SK-N-MC (cell line): ENCODE data around the gene FASLG.
"Not testable (repeated sequence)": the region's sequence is repeated elsewhere in the genome, so short reads cannot be mapped to it uniquely, and the experiment has no call there.

Experiments used
- DNase-seq: peaks from one replicate; pipeline ENCODE4 v3.0.0-alpha.2; 2011; ENCODE audit warnings: low read depth, low spot score
- H3K27ac ChIP-seq: fragments of 200-600 bp; sonication (generic); 2 replicates; pipeline ENCODE4 v1.5.1; 2016; ENCODE audit warnings: mixed run types
- H3K36me3 ChIP-seq: fragments of 200-600 bp; sonication (generic); 2 replicates; pipeline ENCODE4 v1.6.1; 2017; ENCODE audit warnings: antibody characterized with exemption, low read length, mixed read lengths; ENCODE audit not compliant: insufficient read depth
- H3K4me3 ChIP-seq: fragments of 200-600 bp; sonication (generic); 2 replicates; pipeline ENCODE4 v1.5.1; 2016
- H3K9ac ChIP-seq: fragments of 200-600 bp; sonication (generic); 2 replicates; pipeline ENCODE4 v1.8.0; 2017; ENCODE audit warnings: mixed run types, mixed read lengths; ENCODE audit not compliant: insufficient read length
- H3K9me3 ChIP-seq: fragments of 200-600 bp; sonication (generic); 2 replicates; pipeline ENCODE4 v1.6.1; 2017; ENCODE audit warnings: low read depth, mild to moderate bottlenecking, antibody characterized with exemption, low read length, moderate library complexity, mixed read lengths
- EZH2 ChIP-seq: fragments of 200-600 bp; sonication (generic); IDR thresholded peaks from one replicate; pipeline ENCODE4 v1.6.1; 2017; ENCODE audit warnings: antibody characterized with exemption
- FOXP2 ChIP-seq: optimal IDR thresholded peaks from 2 replicates; pipeline ENCODE3; 2011; ENCODE audit warnings: mild to moderate bottlenecking, moderate library complexity; ENCODE audit not compliant: insufficient read depth; ENCODE audit errors: extremely low read length, control extremely low read depth
- POLR2AphosphoS5 ChIP-seq: IDR thresholded peaks from 2 replicates; pipeline ENCODE4 v1.6.1; 2012; ENCODE audit warnings: mild to moderate bottlenecking, low read depth, low read length, borderline replicate concordance

The FASLG gene, protein sequence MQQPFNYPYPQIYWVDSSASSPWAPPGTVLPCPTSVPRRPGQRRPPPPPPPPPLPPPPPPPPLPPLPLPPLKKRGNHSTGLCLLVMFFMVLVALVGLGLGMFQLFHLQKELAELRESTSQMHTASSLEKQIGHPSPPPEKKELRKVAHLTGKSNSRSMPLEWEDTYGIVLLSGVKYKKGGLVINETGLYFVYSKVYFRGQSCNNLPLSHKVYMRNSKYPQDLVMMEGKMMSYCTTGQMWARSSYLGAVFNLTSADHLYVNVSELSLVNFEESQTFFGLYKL

DNA sequence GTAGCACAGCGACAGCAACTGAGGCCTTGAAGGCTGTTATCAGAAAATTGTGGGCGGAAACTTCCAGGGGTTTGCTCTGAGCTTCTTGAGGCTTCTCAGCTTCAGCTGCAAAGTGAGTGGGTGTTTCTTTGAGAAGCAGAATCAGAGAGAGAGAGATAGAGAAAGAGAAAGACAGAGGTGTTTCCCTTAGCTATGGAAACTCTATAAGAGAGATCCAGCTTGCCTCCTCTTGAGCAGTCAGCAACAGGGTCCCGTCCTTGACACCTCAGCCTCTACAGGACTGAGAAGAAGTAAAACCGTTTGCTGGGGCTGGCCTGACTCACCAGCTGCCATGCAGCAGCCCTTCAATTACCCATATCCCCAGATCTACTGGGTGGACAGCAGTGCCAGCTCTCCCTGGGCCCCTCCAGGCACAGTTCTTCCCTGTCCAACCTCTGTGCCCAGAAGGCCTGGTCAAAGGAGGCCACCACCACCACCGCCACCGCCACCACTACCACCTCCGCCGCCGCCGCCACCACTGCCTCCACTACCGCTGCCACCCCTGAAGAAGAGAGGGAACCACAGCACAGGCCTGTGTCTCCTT is at the start of gene FASLG:
Gene FASLG (plus strand): TSS at position 233 of the 583 bp plus-strand sequence. CDS start 99 bp downstream, at position 332.
- DNase-seq: no peak
- TF ChIP-seq FOXP2 (no peak), EZH2 (no peak), POLR2AphosphoS5 (no peak)
- Histone ChIP-seq H3K9ac (no peak within 1 kb of the TSS), H3K27ac (no peak within 1 kb of the TSS), H3K36me3 (no peaks in the 10 kb centered on the region), H3K4me3 (no peak within 1 kb of the TSS), H3K9me3 (no peaks in the 10 kb centered on the region)

DNA sequence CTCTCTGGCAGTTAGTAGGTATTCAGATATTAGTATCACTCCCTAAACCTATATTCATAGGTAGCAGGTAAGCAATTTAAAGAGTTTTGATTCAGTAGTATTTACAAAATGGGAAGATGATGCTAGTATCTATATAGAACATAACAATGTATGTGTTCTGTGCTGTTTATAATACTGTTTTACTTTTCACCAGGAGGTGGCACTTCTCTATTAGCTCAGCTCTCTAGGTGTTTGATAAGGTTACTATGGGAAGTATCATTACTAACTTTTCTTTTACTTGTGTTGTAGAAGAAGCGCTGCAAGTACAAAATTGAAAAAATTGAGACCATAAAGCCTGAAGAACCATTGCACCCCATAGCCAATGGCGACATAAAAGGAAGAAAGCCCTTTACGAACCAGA is 49.4 kb upstream of the FASLG start:
- DNase-seq: no peak

GRCh38 chr1:172612478-172612877 is 46.4 kb upstream of the FASLG start:
- DNase-seq: no peak
- H3K9ac ChIP-seq: no peak overlapping the region
- no peak overlapping the region for H3K27ac ChIP-seq
- no peak overlapping the region for H3K4me3 ChIP-seq
- H3K36me3 ChIP-seq: peaks cover 19% of the 10 kb centered on the region
- TF ChIP-seq POLR2AphosphoS5 (no peak), FOXP2 (no peak)
- H3K9me3 ChIP-seq: peaks cover 2% of the 10 kb centered on the region; the same call in 1 of the 2 replicates

More for the DNA sequence above, 49.4 kb upstream of the FASLG start:
- Histone ChIP-seq H3K4me3 (no peak overlapping the region), H3K9me3 (no peaks in the 10 kb centered on the region), H3K9ac (no peak overlapping the region), H3K27ac (no peak overlapping the region), H3K36me3 (peaks cover 23% of the 10 kb centered on the region)
- TF ChIP-seq POLR2AphosphoS5 (no peak), FOXP2 (no peak), EZH2 (no peak)

- H3K36me3 ChIP-seq: peaks cover 19% of the 10 kb centered on the region
- no peak for DNase-seq
- H3K9me3 ChIP-seq: peaks cover 10% of the 10 kb centered on the region; the same call in 1 of the 2 replicates
- no peak overlapping the region for H3K27ac ChIP-seq
- TF ChIP-seq POLR2AphosphoS5: no peak
- no peak for TF ChIP-seq FOXP2
- TF ChIP-seq EZH2: no peak
- no peak overlapping the region for H3K9ac ChIP-seq
- H3K4me3 ChIP-seq: no peak overlapping the region
Measured at GRCh38 chr1:172613294-172613693, 45.6 kb upstream of the FASLG start.

DNA sequence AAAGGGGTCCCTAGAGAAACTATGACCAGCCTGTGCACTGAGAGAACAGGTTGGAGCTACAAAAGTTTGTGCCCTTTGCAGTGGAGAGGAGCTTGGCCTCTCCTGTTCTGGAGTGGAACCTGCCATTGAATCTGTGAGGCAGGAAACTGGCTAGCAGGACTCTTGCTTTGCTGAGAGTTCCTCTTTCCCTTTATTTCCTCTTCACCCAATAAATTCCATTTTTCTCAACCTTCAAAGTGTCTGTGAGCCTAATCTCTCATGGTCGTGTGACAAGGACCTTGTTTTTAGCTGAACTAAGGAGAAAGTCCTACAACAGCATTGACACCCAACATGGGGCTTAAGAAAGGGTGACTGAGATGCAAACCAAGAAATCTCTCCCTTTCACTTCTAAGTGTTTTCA is 42.7 kb upstream of the FASLG start:
- H3K27ac ChIP-seq: peak overlapping the region; percentile 98
- H3K9ac ChIP-seq: no peak overlapping the region
- no peak for DNase-seq
- H3K9me3 ChIP-seq: peaks cover 22% of the 10 kb centered on the region; the same call in 1 of the 2 replicates
- peak overlapping the region; percentile 64 for H3K4me3 ChIP-seq
- TF ChIP-seq EZH2 (no peak), POLR2AphosphoS5 (no peak), FOXP2 (no peak)
- peaks cover 4% of the 10 kb centered on the region; the same call in 1 of the 2 replicates for H3K36me3 ChIP-seq

- DNase-seq: peak; percentile 85
- Histone ChIP-seq H3K9me3 (peaks cover 22% of the 10 kb centered on the region; the same call in 1 of the 2 replicates), H3K4me3 (peak overlapping the region; percentile 64), H3K27ac (peak overlapping the region; percentile 98), H3K36me3 (peaks cover 2% of the 10 kb centered on the region; the same call in 1 of the 2 replicates), H3K9ac (peak overlapping the region; percentile 63)
- TF ChIP-seq POLR2AphosphoS5 (peak; percentile 58; the same call in 1 of the 2 replicates), EZH2 (no peak), FOXP2 (no peak)
Measured at GRCh38 chr1:172616636-172617035, 42.3 kb upstream of the FASLG start.

DNA sequence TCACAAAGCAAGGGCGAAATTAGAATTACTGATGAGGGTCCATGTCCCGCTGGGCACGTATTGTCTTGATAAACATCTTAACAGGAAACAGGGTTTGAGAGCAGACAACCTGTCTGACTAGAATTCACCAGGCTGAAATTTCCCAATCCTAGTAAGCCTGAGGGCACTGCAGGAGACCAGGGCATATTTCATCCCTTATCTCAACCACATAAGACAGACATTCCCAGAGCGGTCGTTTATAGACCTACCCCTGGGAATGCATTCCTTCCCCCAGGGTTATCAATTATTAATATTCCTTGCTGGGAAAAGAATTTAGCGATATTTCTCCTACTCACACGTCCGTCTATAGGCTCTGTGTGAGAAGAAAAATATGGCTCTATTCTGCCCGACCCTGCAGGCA is 38.3 kb upstream of the FASLG start:
- TF ChIP-seq POLR2AphosphoS5: 0 out of 2 replicates have a peak, but pooled peaks have one; percentile 25
- H3K9ac ChIP-seq, H3K36me3 ChIP-seq, H3K4me3 ChIP-seq, H3K27ac ChIP-seq: not testable (repeated sequence)
- peaks cover 22% of the 10 kb centered on the region; the same call in 1 of the 2 replicates for H3K9me3 ChIP-seq
- DNase-seq: peak; percentile 26

- H3K4me3 ChIP-seq: no peak overlapping the region
- TF ChIP-seq EZH2 (no peak), FOXP2 (no peak), POLR2AphosphoS5 (no peak)
- peaks cover 19% of the 10 kb centered on the region; the same call in 1 of the 2 replicates for H3K9me3 ChIP-seq
- no peak for DNase-seq
- H3K36me3 ChIP-seq: no peaks in the 10 kb centered on the region
- H3K27ac ChIP-seq: no peak overlapping the region
- H3K9ac ChIP-seq: no peak overlapping the region
Measured at GRCh38 chr1:172622541-172622940, 36.4 kb upstream of the FASLG start.

- H3K4me3 ChIP-seq: no peak overlapping the region
- H3K27ac ChIP-seq: no peak overlapping the region
- H3K36me3 ChIP-seq: no peaks in the 10 kb centered on the region
- peaks cover 9% of the 10 kb centered on the region; the same call in 1 of the 2 replicates for H3K9me3 ChIP-seq
- no peak for DNase-seq
- TF ChIP-seq FOXP2 (no peak), POLR2AphosphoS5 (no peak), EZH2 (no peak)
- no peak overlapping the region for H3K9ac ChIP-seq
Measured at GRCh38 chr1:172623748-172624147, 35.2 kb upstream of the FASLG start.
